DOHH2 (cell line): ENCODE results near the gene MEAF6.

Source experiments
- H3F3A ChIP-seq: fragments of 200-600 bp; sonication (generic), shearing (Covaris generic); 2 replicates; pipeline ENCODE4 v1.6.0; 2016; ENCODE audit warnings: antibody characterized with exemption, mild to moderate bottlenecking; ENCODE audit not compliant: control insufficient read depth, insufficient read depth
- H3K27ac ChIP-seq: fragments of 200-600 bp; sonication (generic); 2 replicates; pipeline ENCODE4 v1.5.1; 2014; ENCODE audit warnings: low read depth, mild to moderate bottlenecking, low read length, moderate library complexity
- H3K27me3 ChIP-seq: fragments of 200-600 bp; sonication (generic); 2 replicates; pipeline ENCODE4 v1.6.1; 2014; ENCODE audit warnings: mild to moderate bottlenecking, low read length, mixed read lengths; ENCODE audit not compliant: control insufficient read depth
- H3K36me3 ChIP-seq: fragments of 200-600 bp; sonication (generic); 2 replicates; pipeline ENCODE4 v1.6.1; 2014; ENCODE audit warnings: mild to moderate bottlenecking, low read length, moderate library complexity, mixed read lengths; ENCODE audit not compliant: control insufficient read depth
- H3K4me1 ChIP-seq: fragments of 200-600 bp; sonication (generic); 2 replicates; pipeline ENCODE4 v1.6.1; 2014; ENCODE audit warnings: mild to moderate bottlenecking, low read length, mixed read lengths; ENCODE audit not compliant: control insufficient read depth
- H3K4me2 ChIP-seq: fragments of 200-600 bp; sonication (generic); 2 replicates; pipeline ENCODE4 v1.6.0; 2014; ENCODE audit warnings: mild to moderate bottlenecking, low read length, moderate library complexity
- H3K4me3 ChIP-seq: fragments of 200-600 bp; sonication (generic); 2 replicates; pipeline ENCODE4 v1.5.1; 2014; ENCODE audit warnings: mild to moderate bottlenecking, low read length, mixed read lengths
- H3K79me2 ChIP-seq: fragments of 200-600 bp; sonication (generic); 2 replicates; pipeline ENCODE4 v1.6.1; 2014; ENCODE audit warnings: mild to moderate bottlenecking, low read length, mixed read lengths; ENCODE audit not compliant: control insufficient read depth
- H3K9me2 ChIP-seq: fragments of 200-600 bp; sonication (generic); replicated peaks from 2 replicates; pipeline ENCODE4 v1.6.1; 2014; ENCODE audit warnings: mild to moderate bottlenecking, low read length, mixed read lengths; ENCODE audit not compliant: control insufficient read depth
- H3K9me3 ChIP-seq: fragments of 200-600 bp; sonication (generic); 2 replicates; pipeline ENCODE4 v1.6.1; 2014; ENCODE audit warnings: antibody characterized with exemption, low read length, mixed read lengths; ENCODE audit not compliant: control insufficient read depth, insufficient read depth
- H4K20me1 ChIP-seq: fragments of 200-600 bp; sonication (generic); 2 replicates; pipeline ENCODE4 v1.6.0; 2014; ENCODE audit warnings: low read depth, mild to moderate bottlenecking, antibody characterized with exemption, low read length, moderate library complexity; ENCODE audit not compliant: control insufficient read depth, insufficient read depth
- CTCF ChIP-seq: fragments of 200-600 bp; sonication (generic); IDR thresholded peaks from one replicate; pipeline ENCODE4 v1.5.1; 2014; ENCODE audit warnings: antibody characterized with exemption, mild to moderate bottlenecking, low read depth, low read length; ENCODE audit not compliant: poor library complexity, severe bottlenecking
- EZH2phosphoT487 ChIP-seq: fragments of 200-600 bp; sonication (generic); IDR thresholded peaks from 2 replicates; pipeline ENCODE4 v1.6.1; 2017; ENCODE audit warnings: borderline replicate concordance, mild to moderate bottlenecking, antibody characterized with exemption, low read length, moderate library complexity, mixed read lengths

Gene MEAF6

DNA sequence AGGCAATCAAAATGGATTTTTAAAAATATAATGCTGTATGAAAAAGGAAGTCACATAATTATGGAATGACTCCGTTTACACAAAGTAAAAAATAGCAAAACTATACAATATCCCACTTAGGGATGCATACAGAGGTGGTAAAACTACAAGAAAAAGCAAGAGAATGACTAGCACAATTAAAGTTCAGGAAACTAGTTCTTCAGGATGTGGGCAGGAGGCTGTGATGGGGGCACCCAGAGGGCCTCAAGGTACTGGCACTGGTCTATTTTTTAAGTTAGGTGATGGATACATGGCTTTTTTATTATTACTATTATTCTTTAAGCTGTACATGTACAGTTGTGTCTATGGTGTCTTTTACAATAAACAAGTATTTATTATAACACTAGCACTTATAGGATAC lies 41.6 kb downstream of the MEAF6 start:
- Histone ChIP-seq H3K4me1 (peaks cover 34% of the 10 kb centered on the region), H3K27me3 (peaks cover 29% of the 10 kb centered on the region), H3K4me3 (no peak overlapping the region), H3K36me3 (peaks cover 31% of the 10 kb centered on the region), H3K79me2 (peaks cover 35% of the 10 kb centered on the region), H3K9me3 (no peaks in the 10 kb centered on the region), H4K20me1 (peaks cover 10% of the 10 kb centered on the region; the same call in 1 of the 2 replicates), H3K27ac (no peak overlapping the region), H3K9me2 (no peaks in the 10 kb centered on the region), H3F3A (peaks cover 5% of the 10 kb centered on the region), H3K4me2 (no peak overlapping the region; the same call in 1 of the 2 replicates)
- TF ChIP-seq EZH2phosphoT487 (no peak), CTCF (no peak)

DNA sequence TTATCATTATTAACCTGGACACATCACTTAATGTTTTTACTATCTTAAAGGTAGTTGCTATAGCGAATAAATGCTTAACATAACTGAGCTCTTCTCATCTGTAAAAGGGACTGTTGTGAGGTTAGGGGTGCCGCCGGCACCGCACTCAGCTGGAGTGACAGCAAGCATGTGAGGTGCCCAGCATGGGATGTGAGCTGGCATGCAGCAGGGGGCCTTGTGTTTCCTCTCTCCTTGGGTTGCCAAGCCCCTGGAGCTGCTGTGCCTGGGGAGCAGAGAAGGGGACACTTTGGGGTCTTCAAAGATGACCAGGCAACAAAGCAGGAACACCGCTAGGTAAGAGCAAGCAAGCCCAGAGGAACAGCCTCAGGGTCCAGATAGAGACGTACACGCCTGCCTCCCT lies 42.3 kb downstream of the MEAF6 start:
- H3K9me3 ChIP-seq = no peaks in the 10 kb centered on the region
- H3K27ac ChIP-seq = no peak overlapping the region
- H3K9me2 ChIP-seq = no peaks in the 10 kb centered on the region
- H3K4me3 ChIP-seq = no peak overlapping the region
- peaks cover 4% of the 10 kb centered on the region; the same call in 1 of the 2 replicates for H3F3A ChIP-seq
- TF ChIP-seq EZH2phosphoT487 = no peak
- no peak for TF ChIP-seq CTCF
- H3K79me2 ChIP-seq = peaks cover 28% of the 10 kb centered on the region
- no peak overlapping the region for H3K4me2 ChIP-seq
- peaks cover 25% of the 10 kb centered on the region for H3K36me3 ChIP-seq
- peaks cover 27% of the 10 kb centered on the region for H3K4me1 ChIP-seq
- peaks cover 29% of the 10 kb centered on the region for H3K27me3 ChIP-seq
- H4K20me1 ChIP-seq = peaks cover 7% of the 10 kb centered on the region; the same call in 1 of the 2 replicates

DNA sequence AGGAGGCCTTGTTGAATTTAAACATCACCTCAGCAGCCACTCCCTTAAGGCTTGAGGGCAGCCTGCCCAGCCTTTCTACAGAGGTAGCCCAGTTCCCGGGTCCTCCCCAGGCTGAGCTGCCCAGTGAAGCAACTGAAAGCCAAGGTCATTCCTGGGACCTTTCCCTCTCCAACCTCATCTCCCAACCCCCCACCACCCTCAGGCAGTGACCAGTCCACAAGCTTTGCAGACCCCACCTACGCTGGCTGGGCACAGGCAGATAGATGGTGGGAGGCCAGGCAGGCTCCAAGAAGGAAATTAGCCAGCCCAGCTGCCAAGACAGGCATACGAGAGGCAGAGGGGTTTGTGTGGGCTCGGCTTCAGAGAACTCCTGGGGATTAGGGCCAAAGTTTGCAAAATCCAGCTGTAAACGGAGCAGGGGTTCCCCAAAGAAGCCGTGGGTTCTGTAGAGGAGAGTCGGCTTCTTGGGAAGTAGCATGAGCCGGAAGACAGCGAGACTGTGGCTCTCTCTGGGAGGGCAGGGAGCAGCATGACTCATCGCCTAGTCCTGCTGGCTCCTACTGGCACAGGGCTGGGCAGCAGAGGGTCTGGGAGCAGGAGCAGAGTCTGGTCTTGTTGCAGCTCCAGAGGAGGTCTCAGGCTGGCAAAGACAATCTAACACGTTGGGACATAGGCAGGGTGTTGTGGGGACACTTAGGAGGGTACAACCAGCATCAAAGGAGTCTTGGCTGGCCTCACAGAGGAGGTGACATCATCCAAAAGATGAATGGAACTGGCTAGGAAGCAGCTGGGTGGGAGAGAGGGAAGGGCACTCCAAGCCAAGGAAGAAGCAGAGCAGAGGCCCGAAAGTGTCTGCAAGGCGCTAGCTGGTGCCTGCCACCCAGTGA lies 43.0 kb downstream of the MEAF6 start:
- Histone ChIP-seq H3F3A (peaks cover 4% of the 10 kb centered on the region; the same call in 1 of the 2 replicates), H3K79me2 (peaks cover 21% of the 10 kb centered on the region), H3K4me2 (no peak overlapping the region), H3K27me3 (peaks cover 29% of the 10 kb centered on the region), H3K4me3 (no peak overlapping the region), H4K20me1 (peaks cover 7% of the 10 kb centered on the region; the same call in 1 of the 2 replicates), H3K9me2 (no peaks in the 10 kb centered on the region), H3K4me1 (peaks cover 20% of the 10 kb centered on the region), H3K27ac (no peak overlapping the region), H3K36me3 (peaks cover 19% of the 10 kb centered on the region), H3K9me3 (no peaks in the 10 kb centered on the region)
- TF ChIP-seq CTCF (no peak), EZH2phosphoT487 (no peak)
